K562 (cell line): Measurements from ENCODE around the gene PALLD.

ENCODE experiments used
- EZH2 ChIP-seq: IDR thresholded peaks from 2 replicates; pipeline ENCODE4 v1.6.1; 2012; ENCODE audit warnings: low read depth, mild to moderate bottlenecking, inconsistent platforms, low read length, borderline replicate concordance
- YY1 ChIP-seq, 3 experiments: IDR thresholded peaks; 2 replicates each; pipeline ENCODE4 v1.6.1; 2011; ENCODE audit warnings: low read length in 2 of 3, mild to moderate bottlenecking in 2 of 3, moderate library complexity in 2 of 3, borderline replicate concordance in 1 of 3, control low read depth in 1 of 3, low read depth in 1 of 3; ENCODE audit not compliant: insufficient read depth in 3 of 3, insufficient replicate concordance in 2 of 3, control insufficient read depth in 1 of 3, insufficient read length in 1 of 3; ENCODE audit errors: extremely low read depth in 1 of 3
- TF ChIP-seq, protein P1 (sequence below): sonication (generic); formaldehyde crosslinking; IDR thresholded peaks from 2 replicates; pipeline ENCODE4 v1.8.0; 2022; ENCODE audit warnings: mild to moderate bottlenecking, low read depth, missing genetic modification reagents

DNA sequence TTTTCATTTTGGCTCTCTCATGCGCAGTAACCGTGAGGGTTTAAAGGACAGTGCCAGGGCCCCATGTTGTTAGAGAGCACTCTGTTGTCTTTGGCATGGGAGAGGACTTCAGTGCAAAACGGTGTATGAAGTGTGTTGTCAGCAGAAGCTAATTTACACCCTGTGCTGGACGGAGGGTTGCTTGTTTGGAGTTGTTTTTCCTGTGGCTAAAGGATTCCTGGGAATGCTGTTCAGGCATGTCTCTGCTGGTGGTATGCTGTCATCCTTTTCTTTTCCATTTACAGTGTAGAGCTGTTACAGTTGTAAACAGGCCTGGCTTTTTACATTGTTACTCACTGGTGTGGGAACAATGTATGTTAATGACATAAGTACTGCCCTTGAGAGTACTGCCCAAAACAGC is 306.9 kb downstream of the PALLD start:
- no peak for TF ChIP-seq YY1 (IDR thresholded peaks at IDR 0.05; ENCODE audit: borderline replicate concordance in 1 of 3, control insufficient read depth in 1 of 3, extremely low read depth in 1 of 3, insufficient read depth in 3 of 3, insufficient read length in 1 of 3, insufficient replicate concordance in 2 of 3, low read depth in 1 of 3, low read length in 2 of 3)
- TF ChIP-seq, protein P1, sequence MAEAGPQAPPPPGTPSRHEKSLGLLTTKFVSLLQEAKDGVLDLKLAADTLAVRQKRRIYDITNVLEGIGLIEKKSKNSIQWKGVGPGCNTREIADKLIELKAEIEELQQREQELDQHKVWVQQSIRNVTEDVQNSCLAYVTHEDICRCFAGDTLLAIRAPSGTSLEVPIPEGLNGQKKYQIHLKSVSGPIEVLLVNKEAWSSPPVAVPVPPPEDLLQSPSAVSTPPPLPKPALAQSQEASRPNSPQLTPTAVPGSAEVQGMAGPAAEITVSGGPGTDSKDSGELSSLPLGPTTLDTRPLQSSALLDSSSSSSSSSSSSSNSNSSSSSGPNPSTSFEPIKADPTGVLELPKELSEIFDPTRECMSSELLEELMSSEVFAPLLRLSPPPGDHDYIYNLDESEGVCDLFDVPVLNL (CRISPR knock-in tag): no peak
- no peak for TF ChIP-seq EZH2
